PFSK-1 (cell line): Measurements from ENCODE around the gene RBM47.

ENCODE experiments used
- POLR2AphosphoS5 ChIP-seq: IDR thresholded peaks from 2 replicates; pipeline ENCODE4 v1.6.1; 2012; ENCODE audit warnings: low read depth, mild to moderate bottlenecking, control low read depth, low read length, moderate library complexity
- REST ChIP-seq, 2 experiments: IDR thresholded peaks; 2 replicates each; pipeline versions ENCODE4 v1.6.1 to v1.8.0; 2011 to 2012; ENCODE audit warnings: low read depth in 2 of 2, low read length in 2 of 2, control low read depth in 1 of 2, inconsistent platforms in 1 of 2, mild to moderate bottlenecking in 1 of 2, moderate library complexity in 1 of 2; ENCODE audit not compliant: insufficient read depth in 1 of 2
- SIN3A ChIP-seq: IDR thresholded peaks from 2 replicates; pipeline ENCODE4 v1.6.1; 2012; ENCODE audit warnings: mild to moderate bottlenecking, low read length, moderate library complexity, borderline replicate concordance; ENCODE audit not compliant: insufficient read depth
- TAF1 ChIP-seq: IDR thresholded peaks from 2 replicates; pipeline ENCODE4 v1.6.1; 2012; ENCODE audit warnings: low read length, control low read depth, borderline replicate concordance; ENCODE audit not compliant: insufficient read depth

- TF ChIP-seq TAF1 (no peak), SIN3A (no peak), POLR2AphosphoS5 (no peak), REST (IDR thresholded peaks at IDR 0.05; ENCODE audit: insufficient read depth in 1 of 2, low read depth in 2 of 2, low read length in 2 of 2) (no peak)
Observed at GRCh38 chr4:40564004-40564403, 65.7 kb downstream of the RBM47 start.
